Measurements from ENCODE around the gene HACL1. TPM values are rescaled to one million over a fixed set of nuclear protein-coding genes. Genes with fewer than 3 reads are reported as not detected.

Gene HACL1
- total and polyA plus RNA-seq, 2 donors (not counting 3 experiments of a cell fraction or from before 2014, with no cell fraction given), result 16.5 to 27.4 TPM

DNA sequence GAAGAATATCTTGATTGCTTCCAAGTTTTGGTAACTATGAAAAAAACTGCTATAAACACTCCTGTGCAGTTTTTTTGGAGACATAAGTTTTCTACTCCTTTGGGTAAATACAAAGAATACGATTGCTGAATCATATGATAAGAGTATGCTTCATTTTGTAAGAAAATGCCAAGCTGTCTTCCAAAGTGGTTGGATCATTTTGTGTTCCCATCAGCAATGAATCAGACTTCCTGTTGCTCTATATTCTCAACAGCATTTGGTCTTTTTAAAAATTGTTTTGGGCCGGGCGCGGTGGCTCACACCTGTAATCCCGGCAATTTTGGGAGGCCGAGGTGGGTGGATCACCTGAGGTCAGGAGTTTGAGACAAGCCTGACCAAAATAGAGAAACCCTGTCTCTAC, 14.7 kb upstream of the HACL1 start:
- DNase-seq (ENCODE audit: low read depth, low spot score), result no peak
- no TSS peak for BruUV-seq (replicated peaks)
- intact Hi-C loops (cut with micrococcal nuclease), result no loop called here
- Histone ChIP-seq H3K9ac (replicated peaks; ENCODE audit: extremely low read depth, insufficient read depth, low read length) (no peak overlapping the region), H3K27ac (ENCODE audit: insufficient read depth, low read depth, low read length) (no peak overlapping the region), H3K4me3 (replicated peaks in 1 of 3; ENCODE audit: insufficient read depth in 1 of 3, low read depth in 1 of 3, low read length in 3 of 3) (no peak overlapping the region), H2AFZ (ENCODE audit: low read depth, low read length) (no peak overlapping the region), H3K4me1 (ENCODE audit: control insufficient read depth, extremely low read depth, insufficient read depth, low read length) (peaks cover 5% of the 10 kb centered on the region), H3K9me1 (replicated peaks; ENCODE audit: control insufficient read depth, extremely low read depth, insufficient read depth, low read length) (no peaks in the 10 kb centered on the region), H3K79me2 (ENCODE audit: control insufficient read depth, insufficient read depth, low read length) (no peaks in the 10 kb centered on the region), H3K27me3 (ENCODE audit: control insufficient read depth in 2 of 2, insufficient read depth in 2 of 2, low read length in 2 of 2) (no peaks in the 10 kb centered on the region), H4K20me1 (replicated peaks; ENCODE audit: control insufficient read depth, extremely low read depth, insufficient read depth, low read length) (no peaks in the 10 kb centered on the region), H3K9me3 (replicated peaks; ENCODE audit: control insufficient read depth, insufficient read depth, low read length) (no peaks in the 10 kb centered on the region), H3K4me2 (ENCODE audit: insufficient read depth, low read length) (no peak overlapping the region), H3K36me3 (ENCODE audit: control insufficient read depth in 2 of 2, extremely low read depth in 1 of 2, insufficient read depth in 2 of 2, low read length in 2 of 2) (no peaks in the 10 kb centered on the region)
- CTCF ChIA-PET, result interaction anchor here (1.2 kb wide), 1 partner anchor 8 kb away, joined by 4 read pairs; no protein-coding TSS in a partner anchor
- TF ChIP-seq POLR2AphosphoS5 (IDR thresholded peaks at IDR 0.05; ENCODE audit: insufficient read depth, low read depth, low read length) (no peak), POLR2A (IDR thresholded peaks at IDR 0.05; ENCODE audit: low read depth, low read length) (no peak), FOS (IDR thresholded peaks at IDR 0.05; ENCODE audit: borderline replicate concordance, insufficient read depth, low read length) (peak; percentile 37), MYC (IDR thresholded peaks at IDR 0.05; ENCODE audit: low read depth, low read length) (no peak)
- POLR2A ChIA-PET, result interaction anchor here (0.7 kb wide), 1 partner anchor 21 kb away, joined by 3 read pairs; no protein-coding TSS in a partner anchor
- FAIRE-seq, result no peak
- dilution Hi-C loops (cut with MboI; ENCODE audit: extremely low pct_ligation_motif_present, low sequenced_read_pairs), result no loop called here

DNA sequence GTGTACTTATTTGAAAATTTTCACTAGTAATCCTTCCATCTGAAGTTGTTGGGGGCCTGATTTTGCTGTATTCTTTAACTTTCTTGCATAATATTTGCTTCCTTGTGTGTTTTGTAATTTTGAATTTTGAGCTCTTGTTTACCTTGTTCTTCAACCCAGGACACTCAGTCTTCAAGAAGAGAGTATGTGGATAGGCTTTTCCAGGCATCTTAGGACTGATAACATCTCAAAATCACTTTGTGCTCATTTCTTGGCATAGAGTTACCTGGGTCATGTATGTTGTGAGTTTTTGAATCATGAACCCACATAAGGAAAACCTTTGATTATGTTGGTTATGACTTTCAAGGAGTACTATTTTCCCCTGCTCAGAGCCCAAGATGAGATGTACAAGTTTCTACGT, 13.6 kb upstream of the HACL1 start:
- no peak overlapping the region for H2AFZ ChIP-seq (ENCODE audit: low read depth, low read length)
- BruUV-seq (replicated peaks), result no TSS peak
- H3K9me3 ChIP-seq (replicated peaks; ENCODE audit: control insufficient read depth, insufficient read depth, low read length), result no peaks in the 10 kb centered on the region
- no peaks in the 10 kb centered on the region for H3K36me3 ChIP-seq (ENCODE audit: control insufficient read depth in 2 of 2, extremely low read depth in 1 of 2, insufficient read depth in 2 of 2, low read length in 2 of 2)
- dilution Hi-C loops (cut with MboI; ENCODE audit: extremely low pct_ligation_motif_present, low sequenced_read_pairs), result no loop called here
- CTCF ChIA-PET, result interaction anchor here (0.6 to 1.4 kb wide), 2 partner anchors 16 to 27 kb away, joined by 3 to 5 read pairs; no protein-coding TSS in a partner anchor
- intact Hi-C loops (cut with micrococcal nuclease), result no loop called here
- H3K27ac ChIP-seq (ENCODE audit: insufficient read depth, low read depth, low read length), result no peak overlapping the region
- H3K79me2 ChIP-seq (ENCODE audit: control insufficient read depth, insufficient read depth, low read length), result no peaks in the 10 kb centered on the region
- TF ChIP-seq JUN (IDR thresholded peaks at IDR 0.05; ENCODE audit: borderline replicate concordance, insufficient read depth, insufficient read length, low read depth), result no peak
- TF ChIP-seq EZH2 (IDR thresholded peaks at IDR 0.05; ENCODE audit: borderline replicate concordance, low read depth, low read length, severe bottlenecking), result no peak
- no peak for TF ChIP-seq POLR2AphosphoS5 (IDR thresholded peaks at IDR 0.05; ENCODE audit: insufficient read depth, low read depth, low read length)
- no peak for TF ChIP-seq POLR2A (IDR thresholded peaks at IDR 0.05; ENCODE audit: low read depth, low read length)
- TF ChIP-seq GATA2 (IDR thresholded peaks at IDR 0.05; ENCODE audit: insufficient read depth, insufficient read length, low read depth, low read length), result no peak
- no peak for TF ChIP-seq FOS (IDR thresholded peaks at IDR 0.05; ENCODE audit: borderline replicate concordance, insufficient read depth, low read length)
- TF ChIP-seq, protein P1, sequence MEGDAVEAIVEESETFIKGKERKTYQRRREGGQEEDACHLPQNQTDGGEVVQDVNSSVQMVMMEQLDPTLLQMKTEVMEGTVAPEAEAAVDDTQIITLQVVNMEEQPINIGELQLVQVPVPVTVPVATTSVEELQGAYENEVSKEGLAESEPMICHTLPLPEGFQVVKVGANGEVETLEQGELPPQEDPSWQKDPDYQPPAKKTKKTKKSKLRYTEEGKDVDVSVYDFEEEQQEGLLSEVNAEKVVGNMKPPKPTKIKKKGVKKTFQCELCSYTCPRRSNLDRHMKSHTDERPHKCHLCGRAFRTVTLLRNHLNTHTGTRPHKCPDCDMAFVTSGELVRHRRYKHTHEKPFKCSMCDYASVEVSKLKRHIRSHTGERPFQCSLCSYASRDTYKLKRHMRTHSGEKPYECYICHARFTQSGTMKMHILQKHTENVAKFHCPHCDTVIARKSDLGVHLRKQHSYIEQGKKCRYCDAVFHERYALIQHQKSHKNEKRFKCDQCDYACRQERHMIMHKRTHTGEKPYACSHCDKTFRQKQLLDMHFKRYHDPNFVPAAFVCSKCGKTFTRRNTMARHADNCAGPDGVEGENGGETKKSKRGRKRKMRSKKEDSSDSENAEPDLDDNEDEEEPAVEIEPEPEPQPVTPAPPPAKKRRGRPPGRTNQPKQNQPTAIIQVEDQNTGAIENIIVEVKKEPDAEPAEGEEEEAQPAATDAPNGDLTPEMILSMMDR (IDR thresholded peaks at IDR 0.05; ENCODE audit: extremely low read depth in 1 of 2, insufficient read depth in 1 of 2, low read depth in 1 of 2, low read length in 2 of 2), result no peak
- no peak for TF ChIP-seq MYC (IDR thresholded peaks at IDR 0.05; ENCODE audit: low read depth, low read length)
- no peak for TF ChIP-seq MAX (IDR thresholded peaks at IDR 0.05; ENCODE audit: insufficient read depth, insufficient read length)
- FAIRE-seq, result no peak
- no peak overlapping the region for H3K9ac ChIP-seq (replicated peaks; ENCODE audit: extremely low read depth, insufficient read depth, low read length)
- no peaks in the 10 kb centered on the region for H4K20me1 ChIP-seq (replicated peaks; ENCODE audit: control insufficient read depth, extremely low read depth, insufficient read depth, low read length)
- no peak overlapping the region for H3K4me2 ChIP-seq (ENCODE audit: insufficient read depth, low read length)
- POLR2A ChIA-PET, result no interaction called here
- no peaks in the 10 kb centered on the region for H3K27me3 ChIP-seq (ENCODE audit: control insufficient read depth in 2 of 2, insufficient read depth in 2 of 2, low read length in 2 of 2)
- H3K4me1 ChIP-seq (ENCODE audit: control insufficient read depth, extremely low read depth, insufficient read depth, low read length), result peaks cover 5% of the 10 kb centered on the region
- no peaks in the 10 kb centered on the region for H3K9me1 ChIP-seq (replicated peaks; ENCODE audit: control insufficient read depth, extremely low read depth, insufficient read depth, low read length)
- DNase-seq (ENCODE audit: low read depth, low spot score), result no peak
- H3K4me3 ChIP-seq (replicated peaks in 1 of 3; ENCODE audit: insufficient read depth in 1 of 3, low read depth in 1 of 3, low read length in 3 of 3), result no peak overlapping the region
